ENCODE data around the gene TIAL1. TPM values are rescaled to one million over a fixed set of nuclear protein-coding genes. Genes with fewer than 3 reads are reported as not detected.

The TIAL1 gene
- total RNA-seq, 1 experiment from 2014 or later: 220 TPM

DNA sequence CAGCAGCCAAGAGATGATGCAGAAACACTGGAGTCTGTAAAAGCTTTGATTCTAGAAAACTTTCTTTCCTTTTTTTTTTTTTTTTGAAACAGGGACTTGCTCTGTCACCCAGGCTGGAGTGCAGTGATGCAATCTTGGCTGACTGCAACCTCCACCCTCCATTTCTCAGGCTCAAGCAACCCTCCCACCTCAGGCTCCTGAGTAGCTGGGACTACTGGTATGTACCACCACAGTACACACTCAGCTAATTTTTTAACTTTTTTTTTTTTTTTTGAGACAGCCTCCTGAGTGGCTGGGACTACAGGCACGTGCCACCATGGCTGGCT is 37.4 kb upstream of the TIAL1 start:
- DNase-seq (ENCODE audit: low read depth, low spot score) (no peak), ATAC-seq (no peak)
- no peak overlapping the region for H3K4me2 ChIP-seq (ENCODE audit: low read length)
- BruUV-seq (replicated peaks): no TSS peak
- TF ChIP-seq EZH2phosphoT487 (IDR thresholded peaks at IDR 0.05; ENCODE audit: borderline replicate concordance) (no peak), CEBPB (IDR thresholded peaks at IDR 0.05; ENCODE audit: low read depth) (peak; percentile 21; the same call in 1 of the 2 replicates)
- ChIA-PET POLR2A (no interaction called here), CTCF (no interaction called here), RAD21 (ENCODE audit: low non-redundant PET in 1 of 2, low total read pairs in 2 of 2, uncharacterized antibody in 2 of 2, unreplicated experiment in 2 of 2) (no interaction called here)
- H3K4me3 ChIP-seq (replicated peaks in 1 of 2; ENCODE audit: low read depth in 1 of 2, low read length in 2 of 2): no peak overlapping the region
- no peak overlapping the region for H3K9ac ChIP-seq (ENCODE audit: low read length)
- H3K27me3 ChIP-seq (ENCODE audit: insufficient read depth, low read length): no peaks in the 10 kb centered on the region
- intact Hi-C loops (cut with micrococcal nuclease): no loop called here
- no peaks in the 10 kb centered on the region for H3K36me3 ChIP-seq (ENCODE audit: control insufficient read depth in 1 of 2, insufficient read depth in 2 of 2, low read length in 2 of 2)
- no peaks in the 10 kb centered on the region for H3K79me2 ChIP-seq (ENCODE audit: insufficient read depth, low read length)
- H3K9me2 ChIP-seq (ENCODE audit: insufficient read depth): no peaks in the 10 kb centered on the region
- H3K9me3 ChIP-seq (ENCODE audit: control insufficient read depth in 1 of 2, insufficient read depth in 1 of 2, low read depth in 1 of 2, low read length in 2 of 2): no peaks in the 10 kb centered on the region
- no peak overlapping the region for H3K27ac ChIP-seq (ENCODE audit: low read depth, low read length)
- H4K20me1 ChIP-seq (ENCODE audit: insufficient read depth): no peaks in the 10 kb centered on the region
- H3K4me1 ChIP-seq (ENCODE audit: control insufficient read depth in 1 of 2, insufficient read depth in 2 of 2, low read length in 2 of 2): no peaks in the 10 kb centered on the region
- no peak overlapping the region for H2AFZ ChIP-seq (ENCODE audit: low read depth, low read length, poor library complexity, severe bottlenecking)

- no peak overlapping the region for H3K4me3 ChIP-seq (replicated peaks in 1 of 2; ENCODE audit: low read depth in 1 of 2, low read length in 2 of 2)
- RAD21 ChIA-PET (ENCODE audit: low non-redundant PET in 1 of 2, low total read pairs in 2 of 2, uncharacterized antibody in 2 of 2, unreplicated experiment in 2 of 2): no interaction called here
- H3K9me2 ChIP-seq (ENCODE audit: insufficient read depth): no peaks in the 10 kb centered on the region
- intact Hi-C loops (cut with micrococcal nuclease): no loop called here
- H3K36me3 ChIP-seq (ENCODE audit: control insufficient read depth in 1 of 2, insufficient read depth in 2 of 2, low read length in 2 of 2): no peaks in the 10 kb centered on the region
- no peaks in the 10 kb centered on the region for H3K4me1 ChIP-seq (ENCODE audit: control insufficient read depth in 1 of 2, insufficient read depth in 2 of 2, low read length in 2 of 2)
- H3K79me2 ChIP-seq (ENCODE audit: insufficient read depth, low read length): no peaks in the 10 kb centered on the region
- no peak overlapping the region for H3K9ac ChIP-seq (ENCODE audit: low read length)
- ATAC-seq: no peak
- H3K27me3 ChIP-seq (ENCODE audit: insufficient read depth, low read length): no peaks in the 10 kb centered on the region
- BruUV-seq (replicated peaks): no TSS peak
- no peaks in the 10 kb centered on the region for H3K9me3 ChIP-seq (ENCODE audit: control insufficient read depth in 1 of 2, insufficient read depth in 1 of 2, low read depth in 1 of 2, low read length in 2 of 2)
- no peak overlapping the region for H3K27ac ChIP-seq (ENCODE audit: low read depth, low read length)
- H2AFZ ChIP-seq (ENCODE audit: low read depth, low read length, poor library complexity, severe bottlenecking): no peak overlapping the region
- no peak for DNase-seq (ENCODE audit: low read depth, low spot score)
- CTCF ChIA-PET: interaction anchor here (1.4 to 1.5 kb wide), 2 partner anchors 25 to 31 kb away, joined by 3 to 5 read pairs; no protein-coding TSS in a partner anchor
- H4K20me1 ChIP-seq (ENCODE audit: insufficient read depth): no peaks in the 10 kb centered on the region
- H3K4me2 ChIP-seq (ENCODE audit: low read length): no peak overlapping the region
- POLR2A ChIA-PET: interaction anchor here (1.9 kb wide), 1 partner anchor 17 kb away, joined by 7 read pairs; the partner anchor contains the start of gene BAG3
- no peak for TF ChIP-seq POLR2A (IDR thresholded peaks at IDR 0.05; ENCODE audit: borderline replicate concordance, extremely low read depth, insufficient read depth, insufficient read length)
- no peak for TF ChIP-seq SIN3A (IDR thresholded peaks at IDR 0.05; ENCODE audit: low read depth)
- no peak for TF ChIP-seq SP1 (IDR thresholded peaks at IDR 0.05; ENCODE audit: low read depth)
- no peak for TF ChIP-seq CBX3 (IDR thresholded peaks at IDR 0.05; ENCODE audit: low read depth)
- no peak for TF ChIP-seq FOSL1 (IDR thresholded peaks at IDR 0.05; ENCODE audit: low read depth)
- TF ChIP-seq JUND (IDR thresholded peaks at IDR 0.05): no peak
Observed at GRCh38 chr10:119633538-119634218, 36.9 kb upstream of the TIAL1 start.
